ENCODE data around the gene MSANTD1. TPM values are rescaled to one million over a fixed set of nuclear protein-coding genes. Genes with fewer than 3 reads are reported as not detected.

MSANTD1 gene
- polyA plus RNA-seq, 1 experiment: 0.10 TPM

DNA sequence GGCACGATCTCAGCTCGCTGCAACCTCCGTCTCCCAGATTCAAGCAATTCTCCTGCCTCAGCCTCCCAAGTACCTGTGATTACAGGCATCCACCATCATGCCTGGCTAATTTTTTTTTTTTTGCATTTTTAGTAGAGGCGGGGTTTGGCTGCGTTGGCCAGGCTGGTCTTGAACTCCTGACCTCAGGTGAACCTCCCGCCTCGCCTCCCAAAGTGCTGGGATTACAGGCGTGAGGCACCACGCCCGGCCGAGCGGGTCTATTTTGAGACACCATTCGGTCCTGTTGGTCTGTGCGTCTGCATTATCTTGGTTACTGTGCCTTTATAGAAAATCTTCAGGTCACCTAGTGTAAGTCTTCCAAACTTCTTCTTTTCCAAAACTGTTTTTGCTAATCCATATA is 22.2 kb downstream of the MSANTD1 start:
- Histone ChIP-seq H3K27me3 (ENCODE audit: control insufficient read depth, insufficient read depth, low read length) (no peaks in the 10 kb centered on the region), H3K36me3 (ENCODE audit: control insufficient read depth, insufficient read depth, low read length) (no peaks in the 10 kb centered on the region), H3K4me3 (ENCODE audit: low read depth, low read length) (no peak overlapping the region)
- DNase-seq (ENCODE audit: low read depth): no peak
- ChIA-PET POLR2A (no interaction called here), CTCF (interaction anchor here (0.5 to 1.7 kb wide), 2 partner anchors 9 to 57 kb away, joined by 3 to 4 read pairs; no protein-coding TSS in a partner anchor)
- TF ChIP-seq, protein P1, sequence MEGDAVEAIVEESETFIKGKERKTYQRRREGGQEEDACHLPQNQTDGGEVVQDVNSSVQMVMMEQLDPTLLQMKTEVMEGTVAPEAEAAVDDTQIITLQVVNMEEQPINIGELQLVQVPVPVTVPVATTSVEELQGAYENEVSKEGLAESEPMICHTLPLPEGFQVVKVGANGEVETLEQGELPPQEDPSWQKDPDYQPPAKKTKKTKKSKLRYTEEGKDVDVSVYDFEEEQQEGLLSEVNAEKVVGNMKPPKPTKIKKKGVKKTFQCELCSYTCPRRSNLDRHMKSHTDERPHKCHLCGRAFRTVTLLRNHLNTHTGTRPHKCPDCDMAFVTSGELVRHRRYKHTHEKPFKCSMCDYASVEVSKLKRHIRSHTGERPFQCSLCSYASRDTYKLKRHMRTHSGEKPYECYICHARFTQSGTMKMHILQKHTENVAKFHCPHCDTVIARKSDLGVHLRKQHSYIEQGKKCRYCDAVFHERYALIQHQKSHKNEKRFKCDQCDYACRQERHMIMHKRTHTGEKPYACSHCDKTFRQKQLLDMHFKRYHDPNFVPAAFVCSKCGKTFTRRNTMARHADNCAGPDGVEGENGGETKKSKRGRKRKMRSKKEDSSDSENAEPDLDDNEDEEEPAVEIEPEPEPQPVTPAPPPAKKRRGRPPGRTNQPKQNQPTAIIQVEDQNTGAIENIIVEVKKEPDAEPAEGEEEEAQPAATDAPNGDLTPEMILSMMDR (IDR thresholded peaks at IDR 0.05; ENCODE audit: insufficient read depth, low read depth, low read length): no peak

DNA sequence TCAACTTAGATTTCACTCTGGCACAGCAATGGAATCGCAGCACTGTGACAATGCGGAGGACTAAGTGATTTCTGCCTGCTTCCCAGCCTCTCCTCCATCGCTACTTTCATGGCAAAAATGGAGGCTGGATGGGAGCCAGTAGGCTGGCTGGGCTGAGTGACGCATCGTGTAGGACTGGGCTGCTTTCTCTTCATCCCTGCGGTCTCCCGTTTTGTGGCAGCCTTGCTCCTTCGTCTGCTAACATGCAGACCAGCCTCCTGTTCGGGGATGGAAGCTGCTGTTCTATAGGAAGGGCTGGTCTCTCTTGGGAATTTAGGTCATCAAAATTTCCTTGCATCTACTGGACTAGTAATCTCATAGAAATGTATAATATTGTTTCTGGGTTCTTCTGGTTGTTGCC is 28.0 kb downstream of the MSANTD1 start:
- H3K27me3 ChIP-seq (ENCODE audit: control insufficient read depth, insufficient read depth, low read length): peaks cover 4% of the 10 kb centered on the region
- ChIA-PET POLR2A (no interaction called here), CTCF (no interaction called here)
- DNase-seq (ENCODE audit: low read depth): no peak
- no peaks in the 10 kb centered on the region for H3K36me3 ChIP-seq (ENCODE audit: control insufficient read depth, insufficient read depth, low read length)
- H3K4me3 ChIP-seq (ENCODE audit: low read depth, low read length): no peak overlapping the region
- TF ChIP-seq, protein P1 (IDR thresholded peaks at IDR 0.05; ENCODE audit: insufficient read depth, low read depth, low read length): no peak

DNA sequence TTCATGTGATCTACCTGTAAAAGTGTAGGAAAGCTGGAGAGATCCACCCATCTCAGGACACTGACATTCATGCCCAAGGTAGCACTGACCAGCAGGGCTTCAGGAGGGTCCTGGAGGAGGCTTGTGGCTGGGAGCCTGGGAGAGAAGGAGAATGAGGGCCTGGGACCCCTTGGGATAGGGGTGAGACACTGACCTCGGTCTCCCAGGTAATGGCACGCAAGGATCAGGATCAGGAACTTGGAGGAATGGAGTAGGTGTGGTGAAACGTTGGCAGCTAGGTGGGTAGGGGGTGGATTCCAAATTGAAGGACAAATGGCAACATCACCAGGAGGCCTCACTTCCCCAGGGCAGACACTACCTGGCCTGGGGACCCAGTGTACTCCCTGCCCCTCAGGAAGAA is 31.5 kb downstream of the MSANTD1 start:
- ChIA-PET CTCF (interaction anchor here (0.9 to 1.8 kb wide), 2 partner anchors 8 to 34 kb away, joined by 3 to 4 read pairs; no protein-coding TSS in a partner anchor), POLR2A (no interaction called here)
- Histone ChIP-seq H3K4me3 (ENCODE audit: low read depth, low read length) (no peak overlapping the region), H3K36me3 (ENCODE audit: control insufficient read depth, insufficient read depth, low read length) (no peaks in the 10 kb centered on the region), H3K27me3 (ENCODE audit: control insufficient read depth, insufficient read depth, low read length) (peaks cover 4% of the 10 kb centered on the region)
- no peak for DNase-seq (ENCODE audit: low read depth)
- TF ChIP-seq, protein P1 (IDR thresholded peaks at IDR 0.05; ENCODE audit: insufficient read depth, low read depth, low read length): no peak

DNA sequence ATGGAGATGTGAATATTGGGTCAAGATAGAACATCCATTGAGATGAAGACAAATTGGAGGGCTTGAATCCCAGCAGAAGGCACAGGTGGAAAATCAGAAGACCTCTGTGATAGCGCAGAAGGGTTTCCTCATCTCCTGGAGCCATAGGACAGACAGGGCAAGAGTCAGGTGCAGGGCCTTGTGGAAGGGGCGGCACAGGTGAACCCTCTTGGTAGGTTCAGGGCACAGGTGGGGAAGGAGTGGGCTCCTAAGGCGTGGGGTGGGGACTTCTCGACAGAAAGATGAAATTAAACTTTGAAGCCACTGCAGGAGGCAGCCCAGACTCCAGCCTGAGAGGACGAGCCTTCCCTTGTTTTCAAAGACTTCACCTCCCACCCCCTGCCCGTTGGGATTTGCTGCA is 34.5 kb downstream of the MSANTD1 start:
- ChIA-PET POLR2A (no interaction called here), CTCF (interaction anchor here (0.6 kb wide), 1 partner anchor 394 kb away, joined by 3 read pairs; no protein-coding TSS in a partner anchor)
- Histone ChIP-seq H3K27me3 (ENCODE audit: control insufficient read depth, insufficient read depth, low read length) (no peaks in the 10 kb centered on the region), H3K4me3 (ENCODE audit: low read depth, low read length) (no peak overlapping the region), H3K36me3 (ENCODE audit: control insufficient read depth, insufficient read depth, low read length) (no peaks in the 10 kb centered on the region)
- TF ChIP-seq, protein P1 (IDR thresholded peaks at IDR 0.05; ENCODE audit: insufficient read depth, low read depth, low read length): no peak
- no peak for DNase-seq (ENCODE audit: low read depth)

DNA sequence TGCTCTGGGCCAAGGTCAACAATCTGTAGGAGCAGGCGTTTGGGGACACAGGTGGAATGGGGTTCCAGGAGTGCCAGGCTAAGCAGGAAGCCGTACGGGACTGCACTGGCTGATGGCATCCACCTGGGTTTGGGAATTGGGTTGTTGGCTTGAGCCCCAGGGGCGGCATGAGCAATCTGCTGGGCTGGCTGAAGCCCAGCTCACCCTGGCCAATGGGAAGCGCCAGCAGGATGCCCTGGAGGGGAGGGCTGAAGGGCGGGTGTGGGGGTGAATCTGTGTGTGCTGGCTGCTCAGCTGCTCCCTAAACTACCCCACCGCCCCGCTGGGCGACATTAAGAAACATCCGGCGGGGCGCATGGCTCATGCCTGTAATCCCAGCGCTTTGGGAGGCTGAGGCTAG is 35.0 kb downstream of the MSANTD1 start:
- DNase-seq (ENCODE audit: low read depth): no peak
- H3K27me3 ChIP-seq (ENCODE audit: control insufficient read depth, insufficient read depth, low read length): no peaks in the 10 kb centered on the region
- H3K4me3 ChIP-seq (ENCODE audit: low read depth, low read length): no peak overlapping the region
- CTCF ChIA-PET: interaction anchor here (0.6 kb wide), 1 partner anchor 394 kb away, joined by 3 read pairs; no protein-coding TSS in a partner anchor
- TF ChIP-seq, protein P1 (IDR thresholded peaks at IDR 0.05; ENCODE audit: insufficient read depth, low read depth, low read length): no peak
- POLR2A ChIA-PET: no interaction called here
- H3K36me3 ChIP-seq (ENCODE audit: control insufficient read depth, insufficient read depth, low read length): no peaks in the 10 kb centered on the region

Data from BJ (cell line).